Activated naive CD8-positive, alpha-beta T cell treated with anti-CD3 and anti-CD28 coated beads for 36 hours (primary cell): ENCODE measurements around the gene CDC42. TPM values are rescaled to one million over a fixed set of nuclear protein-coding genes. Genes with fewer than 3 reads are reported as not detected.
"Not testable (repeated sequence)": the region's sequence is repeated elsewhere in the genome, so short reads cannot be mapped to it uniquely, and the experiment has no call there.

ENCODE experiments used
- DNase-seq: peaks from one replicate; pipeline ENCODE4 v3.0.0; 2021
- H3K27ac Mint-ChIP-seq: one replicate; pipeline ENCODE4 v1.8.0; 2022; ENCODE audit warnings: mild to moderate bottlenecking, moderate library complexity, mixed read lengths
- H3K27me3 Mint-ChIP-seq: one replicate; pipeline ENCODE4 v1.8.0; 2022; ENCODE audit warnings: mild to moderate bottlenecking, mixed read lengths
- H3K36me3 Mint-ChIP-seq: one replicate; pipeline ENCODE4 v1.8.0; 2021; ENCODE audit warnings: mild to moderate bottlenecking, mixed read lengths
- H3K4me1 Mint-ChIP-seq: one replicate; pipeline ENCODE4 v1.8.0; 2021; ENCODE audit warnings: mixed read lengths
- H3K4me3 Mint-ChIP-seq: one replicate; pipeline ENCODE4 v1.8.0; 2022; ENCODE audit warnings: mild to moderate bottlenecking, moderate library complexity, mixed read lengths
- H3K9me3 Mint-ChIP-seq: one replicate; pipeline ENCODE4 v1.8.0; 2022; ENCODE audit warnings: mixed read lengths
- total RNA-seq, 2 experiments: library from RNA; stranded (reverse); gene quantifications; one replicate each; pipeline ENCODE4 v1.2.3, GENCODE V29; 2021

CDC42 gene
- total RNA-seq, 2 experiments from 2014 or later = 301 to 302 TPM

GRCh38 chr1:22078133-22078532 lies 25.6 kb downstream of the CDC42 start:
- peaks cover 52% of the 10 kb centered on the region for H3K36me3 Mint-ChIP-seq
- no peaks in the 10 kb centered on the region for H3K9me3 Mint-ChIP-seq
- no peak overlapping the region for H3K4me3 Mint-ChIP-seq
- no peak for DNase-seq
- no peaks in the 10 kb centered on the region for H3K27me3 Mint-ChIP-seq
- peak overlapping the region; percentile 23 for H3K27ac Mint-ChIP-seq
- H3K4me1 Mint-ChIP-seq = peaks cover 81% of the 10 kb centered on the region

GRCh38 chr1:22080191-22080590 lies 27.7 kb downstream of the CDC42 start:
- Mint-ChIP-seq H3K4me3 (no peak overlapping the region), H3K27me3 (no peaks in the 10 kb centered on the region), H3K4me1 (peaks cover 79% of the 10 kb centered on the region), H3K9me3 (no peaks in the 10 kb centered on the region), H3K27ac (no peak overlapping the region), H3K36me3 (peaks cover 60% of the 10 kb centered on the region)
- DNase-seq = no peak

DNA sequence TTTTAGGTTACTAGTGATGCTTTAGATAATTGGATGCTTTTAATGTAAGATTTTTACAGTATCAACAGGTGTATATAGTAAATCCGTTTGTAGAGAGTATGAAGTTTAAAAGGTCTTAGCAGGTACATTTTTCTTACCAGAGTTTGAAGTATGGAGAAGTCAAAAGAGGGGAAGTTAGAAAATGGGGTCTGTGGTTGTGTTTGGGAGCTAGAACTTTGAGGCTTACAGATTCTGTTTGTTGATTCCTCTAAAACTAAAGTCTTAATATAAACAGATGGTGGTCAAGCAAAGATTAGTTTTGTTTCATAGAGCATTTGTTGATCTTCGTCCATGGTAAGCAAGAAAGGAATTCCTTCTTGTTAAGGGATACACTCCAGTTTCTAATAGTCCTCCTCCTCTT lies 35.8 kb downstream of the CDC42 start:
- Mint-ChIP-seq H3K27me3 (no peaks in the 10 kb centered on the region), H3K36me3 (peaks cover 71% of the 10 kb centered on the region), H3K4me3 (no peak overlapping the region)

DNA sequence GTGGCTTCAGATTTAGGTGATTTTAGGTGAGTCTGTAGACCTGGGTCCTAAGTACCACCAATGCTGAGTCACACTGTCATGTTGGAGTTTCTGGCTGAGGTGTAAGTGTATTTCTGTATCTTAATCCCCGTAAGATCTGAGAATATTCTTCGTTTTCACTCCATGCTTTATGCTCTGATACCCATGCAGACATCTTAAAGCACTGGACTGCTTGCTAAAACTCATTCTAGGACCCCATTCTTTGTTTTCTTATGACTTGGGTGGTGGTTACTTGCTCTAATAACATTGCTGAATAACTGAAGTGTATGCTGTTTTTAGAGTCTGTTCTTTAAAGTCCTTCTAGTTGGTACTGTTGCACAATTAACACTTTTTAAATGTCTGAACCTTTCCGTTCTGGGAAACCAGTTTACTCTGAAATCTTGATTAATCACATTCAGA lies 36.6 kb downstream of the CDC42 start:
- H3K27me3 Mint-ChIP-seq = no peaks in the 10 kb centered on the region
- peak; percentile 12 for DNase-seq
- no peaks in the 10 kb centered on the region for H3K9me3 Mint-ChIP-seq
- H3K4me1 Mint-ChIP-seq = peaks cover 85% of the 10 kb centered on the region
- peak overlapping the region; percentile 56 for H3K4me3 Mint-ChIP-seq
- peaks cover 70% of the 10 kb centered on the region for H3K36me3 Mint-ChIP-seq
- peak overlapping the region; percentile 85 for H3K27ac Mint-ChIP-seq

More for the DNA sequence above, 35.8 kb downstream of the CDC42 start:
- H3K9me3 Mint-ChIP-seq = no peaks in the 10 kb centered on the region
- peaks cover 89% of the 10 kb centered on the region for H3K4me1 Mint-ChIP-seq
- H3K27ac Mint-ChIP-seq = peak overlapping the region; percentile 85
- no peak for DNase-seq

DNA sequence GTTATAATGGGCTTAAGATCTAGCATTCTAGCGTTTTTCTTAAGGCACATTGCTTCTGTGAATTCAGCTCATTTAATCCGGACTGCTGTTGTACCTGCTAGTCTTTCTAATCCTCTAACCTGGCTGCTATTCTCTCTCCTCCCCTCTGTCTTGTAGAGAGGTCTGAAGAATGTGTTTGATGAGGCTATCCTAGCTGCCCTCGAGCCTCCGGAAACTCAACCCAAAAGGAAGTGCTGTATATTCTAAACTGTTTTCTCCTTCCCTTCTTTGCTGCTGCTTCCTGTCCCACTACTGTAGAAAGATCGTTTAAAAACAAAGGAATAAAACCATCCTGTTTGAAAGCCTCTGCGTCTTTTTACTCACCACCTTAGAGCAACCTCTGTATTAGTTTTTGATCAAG lies 37.3 kb downstream of the CDC42 start:
- H3K4me3 Mint-ChIP-seq = peak overlapping the region; percentile 56
- H3K9me3 Mint-ChIP-seq = no peaks in the 10 kb centered on the region
- no peaks in the 10 kb centered on the region for H3K27me3 Mint-ChIP-seq
- no peak for DNase-seq
- peak overlapping the region; percentile 85 for H3K27ac Mint-ChIP-seq
- peaks cover 65% of the 10 kb centered on the region for H3K36me3 Mint-ChIP-seq
- H3K4me1 Mint-ChIP-seq = peaks cover 81% of the 10 kb centered on the region

GRCh38 chr1:22090867-22091266 lies 38.4 kb downstream of the CDC42 start:
- H3K4me1 Mint-ChIP-seq = peaks cover 75% of the 10 kb centered on the region
- H3K9me3 Mint-ChIP-seq = no peaks in the 10 kb centered on the region
- peak overlapping the region; percentile 85 for H3K27ac Mint-ChIP-seq
- H3K36me3 Mint-ChIP-seq = peaks cover 64% of the 10 kb centered on the region
- no peak for DNase-seq
- no peaks in the 10 kb centered on the region for H3K27me3 Mint-ChIP-seq
- H3K4me3 Mint-ChIP-seq = no peak overlapping the region

DNA sequence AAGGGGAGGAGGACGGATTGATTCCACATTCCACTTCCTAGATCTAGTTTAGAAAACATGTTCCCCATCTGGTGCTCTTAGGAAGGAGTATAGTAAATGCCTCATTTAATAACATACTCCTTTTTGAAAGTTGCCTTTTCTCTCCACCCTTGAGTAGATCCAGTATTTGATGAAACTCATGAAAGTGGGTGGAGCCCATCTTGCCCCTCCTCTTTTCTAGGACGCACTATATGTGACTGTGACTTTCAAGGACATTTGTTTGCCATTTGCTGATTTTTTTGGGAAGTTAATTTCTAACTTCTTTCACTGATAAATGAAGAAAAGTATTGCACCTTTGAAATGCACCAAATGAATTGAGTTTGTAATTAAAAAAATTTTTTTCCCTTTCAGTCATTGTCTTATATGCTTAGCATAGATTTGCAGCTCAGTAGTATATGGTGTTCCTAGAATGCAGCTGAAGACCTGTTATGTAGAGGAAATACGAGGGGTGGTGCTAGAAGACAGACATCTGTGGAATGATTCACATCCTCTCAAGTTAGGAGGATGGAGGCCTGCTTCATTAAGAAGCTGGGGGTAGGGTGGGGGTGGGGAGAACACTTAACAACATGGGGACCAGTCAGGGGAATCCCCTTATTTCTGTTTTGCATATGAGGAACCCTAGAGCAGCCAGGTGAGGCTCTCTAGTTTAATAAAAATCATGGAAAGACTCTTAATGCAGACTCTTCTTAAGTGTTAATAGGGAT lies 39.7 kb downstream of the CDC42 start:
- H3K36me3 Mint-ChIP-seq = peaks cover 56% of the 10 kb centered on the region
- H3K9me3 Mint-ChIP-seq, H3K27me3 Mint-ChIP-seq, H3K4me3 Mint-ChIP-seq, DNase-seq: not testable (repeated sequence)
- peak overlapping the region; percentile 74 for H3K27ac Mint-ChIP-seq
- H3K4me1 Mint-ChIP-seq = peaks cover 64% of the 10 kb centered on the region

GRCh38 chr1:22093513-22093912 lies 41.0 kb downstream of the CDC42 start:
- Mint-ChIP-seq H3K27me3 (no peaks in the 10 kb centered on the region), H3K9me3 (no peaks in the 10 kb centered on the region), H3K27ac (no peak overlapping the region), H3K4me3 (no peak overlapping the region), H3K4me1 (peaks cover 56% of the 10 kb centered on the region), H3K36me3 (peaks cover 49% of the 10 kb centered on the region)
- DNase-seq = no peak

DNA sequence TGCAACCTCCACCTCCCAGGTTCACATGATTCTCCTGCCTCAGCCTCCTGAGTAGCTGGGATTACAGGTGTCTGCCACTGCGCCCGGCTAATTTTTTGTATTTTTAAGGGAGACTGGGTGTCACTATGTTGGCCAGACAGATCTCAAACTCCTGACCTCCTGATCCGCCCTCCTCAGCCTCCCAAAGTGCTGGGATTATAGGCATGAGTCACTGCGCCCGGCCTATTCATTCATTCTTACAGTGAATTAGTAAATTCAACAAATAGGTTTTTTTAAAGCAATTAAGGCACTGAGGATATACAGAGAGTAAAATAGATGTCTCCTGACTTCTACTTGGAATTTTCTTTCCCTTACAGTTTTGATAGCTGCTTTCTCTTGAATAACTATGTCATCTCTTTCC lies 43.5 kb downstream of the CDC42 start:
- Mint-ChIP-seq H3K9me3 (no peaks in the 10 kb centered on the region), H3K27me3 (no peaks in the 10 kb centered on the region), H3K4me3 (no peak overlapping the region), H3K4me1 (peaks cover 50% of the 10 kb centered on the region), H3K27ac (no peak overlapping the region), H3K36me3 (peaks cover 46% of the 10 kb centered on the region)
- no peak for DNase-seq

- Mint-ChIP-seq H3K27ac (no peak overlapping the region), H3K4me1 (peaks cover 50% of the 10 kb centered on the region), H3K4me3 (no peak overlapping the region), H3K9me3 (no peaks in the 10 kb centered on the region), H3K27me3 (no peaks in the 10 kb centered on the region), H3K36me3 (peaks cover 46% of the 10 kb centered on the region)
- no peak for DNase-seq
These were observed 44.0 kb downstream of the CDC42 start for GRCh38 chr1:22096463-22096862.

DNA sequence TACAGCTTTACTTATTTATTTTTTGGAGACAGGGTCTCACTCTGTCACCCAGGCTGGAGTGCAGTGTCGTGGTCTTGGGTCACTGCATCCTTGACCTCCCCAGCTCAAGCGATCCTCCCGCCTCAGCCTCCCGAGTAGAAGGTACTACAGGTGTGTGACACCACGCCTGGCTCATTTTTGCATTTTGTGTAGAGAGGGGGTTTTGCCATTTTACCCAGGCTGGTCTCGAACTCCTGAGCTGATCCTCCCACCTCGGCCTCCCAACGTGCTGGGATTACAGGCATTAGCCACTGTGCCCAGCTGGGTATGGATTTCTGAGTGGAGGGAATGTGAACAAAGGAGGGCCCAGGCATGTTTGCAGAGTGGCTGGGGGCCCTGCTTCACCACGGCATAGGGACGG lies 46.2 kb downstream of the CDC42 start:
- H3K27me3 Mint-ChIP-seq = no peaks in the 10 kb centered on the region
- H3K4me3 Mint-ChIP-seq = peak overlapping the region; percentile 25
- peaks cover 4% of the 10 kb centered on the region for H3K9me3 Mint-ChIP-seq
- no peak overlapping the region for H3K27ac Mint-ChIP-seq
- peaks cover 45% of the 10 kb centered on the region for H3K4me1 Mint-ChIP-seq
- H3K36me3 Mint-ChIP-seq = peaks cover 50% of the 10 kb centered on the region
- DNase-seq = no peak

DNA sequence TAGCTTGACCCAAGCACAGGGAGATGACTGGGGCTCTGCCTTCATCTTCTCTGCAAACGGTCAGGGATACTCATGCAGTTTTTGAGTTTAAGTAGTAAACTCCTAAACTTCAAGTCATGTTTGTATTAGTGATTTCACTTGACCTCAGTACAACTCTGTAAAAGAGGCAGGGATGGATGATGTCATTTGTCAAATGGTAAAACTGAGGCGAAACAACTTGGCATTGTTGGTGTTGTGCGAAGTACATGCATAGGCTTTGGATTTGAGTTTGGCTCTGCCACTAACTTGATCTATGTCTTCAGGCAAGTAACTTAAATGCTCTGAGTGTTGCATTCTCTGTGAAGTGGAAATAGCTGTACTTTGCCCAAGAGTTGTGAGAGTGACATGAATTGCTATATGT lies 47.7 kb downstream of the CDC42 start:
- Mint-ChIP-seq H3K36me3 (peaks cover 56% of the 10 kb centered on the region), H3K4me3 (no peak overlapping the region), H3K4me1 (peaks cover 53% of the 10 kb centered on the region), H3K27ac (peak overlapping the region; percentile 32), H3K9me3 (peaks cover 11% of the 10 kb centered on the region), H3K27me3 (no peaks in the 10 kb centered on the region)
- no peak for DNase-seq

- Mint-ChIP-seq H3K4me1 (peaks cover 62% of the 10 kb centered on the region), H3K4me3 (no peak overlapping the region), H3K27me3 (no peaks in the 10 kb centered on the region), H3K27ac (peak overlapping the region; percentile 11), H3K9me3 (peaks cover 13% of the 10 kb centered on the region), H3K36me3 (peaks cover 59% of the 10 kb centered on the region)
- DNase-seq = no peak
These were observed 48.7 kb downstream of the CDC42 start for GRCh38 chr1:22101199-22101598.

DNA sequence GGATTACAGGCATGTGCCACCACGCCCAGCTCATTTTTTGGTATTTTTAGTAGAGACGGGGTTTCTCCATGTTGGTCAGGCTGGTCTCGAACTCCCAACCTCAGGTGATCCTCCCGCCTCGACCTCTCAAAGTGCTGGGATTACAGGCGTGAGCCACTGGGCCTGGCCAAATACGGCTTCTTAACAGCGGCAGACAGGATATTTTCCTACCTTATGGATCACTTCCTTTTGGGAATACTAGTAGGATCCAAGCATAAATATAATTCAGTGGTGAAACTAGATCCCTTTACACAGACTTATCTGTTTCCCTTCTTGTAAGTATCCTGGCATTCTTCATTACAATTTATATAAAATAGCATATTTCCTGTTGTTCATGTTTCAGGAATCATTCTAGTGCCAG lies 49.5 kb downstream of the CDC42 start:
- H3K4me3 Mint-ChIP-seq = no peak overlapping the region
- no peak for DNase-seq
- no peak overlapping the region for H3K27ac Mint-ChIP-seq
- H3K36me3 Mint-ChIP-seq = peaks cover 65% of the 10 kb centered on the region
- no peaks in the 10 kb centered on the region for H3K27me3 Mint-ChIP-seq
- H3K9me3 Mint-ChIP-seq = peaks cover 13% of the 10 kb centered on the region
- peaks cover 66% of the 10 kb centered on the region for H3K4me1 Mint-ChIP-seq

DNA sequence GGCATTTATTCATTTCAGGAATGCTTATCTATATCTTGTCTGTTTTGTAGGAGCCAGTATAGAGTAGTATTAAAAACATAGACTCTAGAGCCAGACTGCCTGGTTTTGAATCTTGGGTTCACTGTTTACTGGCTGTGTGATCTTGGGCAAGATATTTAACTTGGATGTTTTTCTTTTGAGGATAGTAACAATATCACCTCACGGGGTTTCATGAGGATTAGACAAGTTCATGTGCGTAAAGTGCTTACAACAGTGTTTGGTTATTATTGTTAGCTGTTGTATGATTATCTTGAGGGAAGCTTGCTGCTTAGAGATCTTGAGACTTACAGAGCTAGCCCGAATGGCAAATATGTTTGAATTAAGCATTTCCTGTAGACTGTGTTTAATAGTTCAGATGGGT lies 50.2 kb downstream of the CDC42 start:
- H3K27ac Mint-ChIP-seq = peak overlapping the region; percentile 87
- DNase-seq = no peak
- H3K36me3 Mint-ChIP-seq = peaks cover 65% of the 10 kb centered on the region
- peaks cover 66% of the 10 kb centered on the region for H3K4me1 Mint-ChIP-seq
- peaks cover 13% of the 10 kb centered on the region for H3K9me3 Mint-ChIP-seq
- no peak overlapping the region for H3K4me3 Mint-ChIP-seq
- no peaks in the 10 kb centered on the region for H3K27me3 Mint-ChIP-seq

- Mint-ChIP-seq H3K4me3 (no peak overlapping the region), H3K9me3 (peaks cover 13% of the 10 kb centered on the region), H3K27ac (peak overlapping the region; percentile 87), H3K36me3 (peaks cover 63% of the 10 kb centered on the region), H3K27me3 (no peaks in the 10 kb centered on the region), H3K4me1 (peaks cover 65% of the 10 kb centered on the region)
- DNase-seq = no peak
These were observed 51.6 kb downstream of the CDC42 start for GRCh38 chr1:22104094-22104493.
